Hematopoietic multipotent progenitor cell treated with erythropoietin and hydrocortisone succinate and interleukin-3 and kit ligand, for 17 days (in vitro differentiated cells): ENCODE data around the gene HRC.
A peak's percentile ranks its signal among the peaks of the same experiment; 100 is the strongest.
"Not testable (repeated sequence)": the region's sequence is repeated elsewhere in the genome, so short reads cannot be mapped to it uniquely, and the experiment has no call there.

Source experiments
- DNase-seq: peaks from one replicate; pipeline ENCODE4 v3.0.0-alpha.2; 2015; ENCODE audit warnings: low spot score

Gene HRC

DNA sequence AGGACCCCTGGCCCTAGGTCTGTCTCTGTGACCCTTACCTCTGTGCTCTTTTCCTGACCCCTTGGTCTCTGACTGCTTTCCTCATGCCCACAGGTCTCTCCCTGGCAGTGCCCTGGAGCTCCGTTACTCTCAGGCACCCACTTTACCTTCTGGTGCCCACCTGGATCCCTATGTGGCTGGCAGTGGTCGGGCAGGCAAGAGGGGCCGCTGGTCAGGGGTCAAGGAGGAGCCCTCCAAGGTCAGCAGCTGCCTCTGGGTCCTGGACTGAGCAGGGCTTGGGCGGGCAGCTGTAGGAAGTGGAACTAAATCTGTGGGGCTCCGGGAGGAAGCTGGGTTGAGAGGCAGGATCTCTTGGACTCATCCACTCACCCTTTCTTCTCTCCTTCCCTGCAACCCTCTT, 19.5 kb downstream of the HRC start:
- no peak for DNase-seq

DNA sequence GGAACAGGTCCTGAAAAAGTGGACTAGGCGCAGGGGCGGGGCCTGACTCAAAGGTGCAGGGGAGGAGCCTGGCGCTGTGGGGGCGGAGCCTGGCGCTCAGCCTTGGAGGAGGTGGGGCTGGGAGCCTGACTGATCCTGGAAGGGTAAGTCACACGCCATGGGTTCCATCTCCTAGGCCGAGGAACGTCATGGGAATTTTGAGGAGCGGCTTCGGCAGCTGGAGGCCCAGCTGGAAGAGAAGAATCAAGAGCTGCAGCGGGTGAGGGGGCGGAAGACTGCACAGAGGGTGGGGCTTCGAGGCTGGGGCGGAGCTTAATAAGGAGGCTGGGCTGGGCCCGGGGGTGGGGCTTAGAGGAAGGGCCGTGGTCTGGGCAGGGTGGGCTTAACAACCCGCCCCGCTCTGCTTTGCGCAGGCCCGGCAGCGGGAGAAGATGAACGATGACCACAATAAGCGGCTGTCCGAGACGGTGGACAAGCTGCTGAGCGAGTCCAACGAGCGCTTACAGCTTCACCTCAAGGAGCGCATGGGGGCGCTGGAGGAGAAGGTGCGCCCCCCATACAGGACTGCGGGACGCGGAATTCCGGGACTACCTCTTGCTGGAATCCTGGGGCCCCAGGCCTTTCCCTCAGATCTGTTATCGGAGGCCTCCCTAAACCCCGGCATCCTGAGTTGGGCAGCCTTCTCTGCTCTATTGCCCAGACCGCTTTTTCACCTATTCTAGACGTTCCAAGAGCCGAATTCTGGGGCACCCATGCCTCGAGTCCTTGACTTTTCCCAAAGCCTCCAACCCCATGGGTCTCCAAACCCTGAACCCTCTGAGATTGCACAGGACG, 21.4 kb downstream of the HRC start:
- peak; percentile 79 for DNase-seq

DNA sequence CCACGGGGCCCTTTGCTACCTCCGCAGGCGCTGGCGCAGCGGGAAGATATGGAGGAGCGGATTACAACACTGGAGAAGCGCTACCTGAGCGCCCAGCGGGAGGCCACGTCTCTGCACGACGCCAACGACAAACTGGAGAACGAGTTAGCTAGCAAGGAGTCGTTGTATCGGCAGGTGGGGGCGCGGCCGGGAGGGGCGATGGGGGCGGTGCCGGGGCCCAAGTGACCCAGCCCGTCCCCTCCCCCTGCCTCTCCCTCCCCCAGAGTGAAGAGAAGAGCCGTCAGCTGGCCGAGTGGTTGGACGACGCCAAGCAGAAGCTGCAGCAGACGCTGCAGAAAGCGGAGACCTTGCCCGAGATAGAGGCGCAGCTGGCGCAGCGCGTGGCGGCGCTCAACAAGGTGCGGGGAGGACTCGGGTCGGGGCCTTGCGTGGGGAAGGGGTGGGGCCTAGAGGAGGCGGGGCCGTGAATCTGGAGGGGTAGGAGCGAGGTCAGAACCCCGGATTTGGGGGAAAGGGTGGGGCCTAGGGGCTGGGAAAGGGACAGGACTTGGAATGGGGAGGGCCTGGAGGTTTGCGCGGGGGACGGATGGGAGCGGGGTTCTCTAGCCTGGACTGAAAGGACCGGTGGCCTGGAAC, 22.1 kb downstream of the HRC start:
- DNase-seq = no peak

DNA sequence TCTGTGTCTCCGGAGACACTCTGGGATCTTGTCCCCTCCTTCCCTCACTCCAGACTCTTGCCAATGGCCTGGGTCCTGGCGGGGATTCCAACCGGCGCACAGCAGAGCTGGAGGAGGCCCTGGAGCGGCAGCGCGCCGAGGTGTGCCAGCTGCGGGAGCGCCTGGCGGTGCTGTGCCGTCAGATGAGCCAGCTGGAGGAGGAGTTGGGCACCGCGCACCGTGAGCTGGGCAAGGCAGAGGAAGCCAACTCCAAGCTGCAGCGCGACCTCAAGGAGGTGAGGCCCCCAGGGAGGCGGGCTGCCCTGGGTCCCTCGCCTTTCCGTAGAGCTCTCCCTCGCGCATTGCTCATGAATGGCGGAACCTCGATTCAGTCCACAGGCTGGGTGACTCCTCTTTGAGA, 24.9 kb downstream of the HRC start:
- DNase-seq = no peak

DNA sequence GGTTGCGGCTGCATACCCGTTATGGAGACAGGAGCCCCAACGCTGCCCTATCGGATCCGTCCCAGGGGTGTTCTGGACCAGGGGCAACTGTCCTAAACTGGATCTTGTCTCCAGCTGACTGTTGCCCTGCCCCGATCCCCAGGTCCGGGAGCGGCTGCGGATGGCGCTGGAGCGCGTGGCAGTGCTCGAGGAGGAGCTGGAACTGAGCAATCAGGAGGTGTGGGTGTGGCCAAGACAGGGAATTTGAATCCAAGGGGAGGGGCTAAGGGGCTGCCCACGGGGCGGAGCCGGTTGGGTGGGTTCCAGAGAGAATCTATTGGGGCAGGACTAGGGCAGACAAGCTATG, 26.0 kb downstream of the HRC start:
- no peak for DNase-seq

DNA sequence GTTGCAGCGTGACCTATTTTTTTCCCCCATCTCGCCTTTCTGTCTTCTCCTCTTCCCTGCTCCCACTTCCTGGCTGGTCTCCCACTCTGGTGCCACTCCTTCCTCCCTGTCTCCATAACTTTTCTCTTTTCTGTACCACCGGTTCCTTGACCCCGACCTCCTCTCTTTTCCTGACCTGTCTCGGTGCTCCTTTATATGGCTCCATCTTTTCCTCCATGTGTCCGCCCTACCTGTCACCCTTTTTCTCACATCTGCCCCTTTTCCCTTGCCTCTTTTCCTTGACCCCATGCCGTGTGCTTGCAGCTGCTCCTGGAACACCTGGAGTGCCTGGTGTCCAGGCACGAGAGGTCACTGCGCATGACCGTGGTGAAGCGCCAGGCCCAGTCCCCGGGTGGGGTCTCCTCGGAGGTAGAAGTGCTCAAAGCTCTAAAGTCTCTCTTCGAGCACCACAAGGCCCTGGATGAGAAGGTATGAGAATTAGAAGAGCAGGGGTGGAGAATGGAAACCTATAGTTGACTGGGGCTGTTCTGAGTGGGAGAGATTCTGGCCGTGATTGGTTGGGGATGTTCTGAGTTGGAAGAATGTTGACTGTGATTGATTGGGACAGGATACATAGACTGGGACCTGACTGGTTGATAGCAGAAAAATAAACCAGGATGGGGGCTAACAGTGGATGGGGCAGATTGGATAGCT, 26.5 kb downstream of the HRC start:
- DNase-seq = no peak

DNA sequence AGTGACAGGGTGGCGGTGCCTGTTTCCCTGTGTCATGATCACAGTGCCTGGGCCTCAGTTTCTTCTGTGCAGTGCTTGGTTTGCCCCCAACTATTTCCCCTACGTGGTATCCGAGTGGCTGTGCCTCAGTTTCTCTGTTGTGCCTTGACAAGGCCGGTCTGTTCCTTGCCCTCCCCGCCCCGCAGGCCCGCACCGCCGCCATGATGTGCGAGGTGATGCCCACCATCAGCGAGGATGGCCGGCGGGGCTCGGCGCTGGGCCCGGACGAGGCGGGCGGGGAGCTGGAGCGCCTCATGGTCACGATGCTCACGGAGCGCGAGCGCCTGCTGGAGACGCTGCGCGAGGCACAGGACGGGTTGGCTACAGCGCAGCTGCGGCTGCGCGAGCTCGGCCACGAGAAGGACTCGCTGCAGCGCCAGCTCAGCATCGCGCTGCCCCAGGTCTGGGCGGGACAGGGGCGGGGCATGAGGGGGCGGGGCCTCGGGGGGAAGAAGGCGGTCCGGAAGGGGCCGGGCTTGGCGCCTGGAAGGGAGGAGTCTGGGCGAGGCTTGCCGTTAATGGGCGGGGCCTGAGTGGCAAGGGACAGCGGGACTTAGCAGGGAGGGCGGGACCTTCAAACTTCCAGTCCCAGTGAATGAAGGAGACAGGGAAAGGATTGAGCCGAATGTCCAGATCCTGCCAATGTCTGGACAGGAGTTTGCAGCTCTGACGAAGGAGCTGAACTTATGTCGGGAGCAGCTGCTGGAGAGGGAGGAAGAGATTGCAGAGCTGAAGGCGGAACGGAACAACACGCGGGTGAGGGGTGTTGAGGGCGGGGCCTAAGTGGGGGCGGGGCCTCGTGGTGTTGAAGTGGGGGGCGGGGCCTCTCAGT, 27.3 kb downstream of the HRC start:
- DNase-seq = peak; percentile 98

DNA sequence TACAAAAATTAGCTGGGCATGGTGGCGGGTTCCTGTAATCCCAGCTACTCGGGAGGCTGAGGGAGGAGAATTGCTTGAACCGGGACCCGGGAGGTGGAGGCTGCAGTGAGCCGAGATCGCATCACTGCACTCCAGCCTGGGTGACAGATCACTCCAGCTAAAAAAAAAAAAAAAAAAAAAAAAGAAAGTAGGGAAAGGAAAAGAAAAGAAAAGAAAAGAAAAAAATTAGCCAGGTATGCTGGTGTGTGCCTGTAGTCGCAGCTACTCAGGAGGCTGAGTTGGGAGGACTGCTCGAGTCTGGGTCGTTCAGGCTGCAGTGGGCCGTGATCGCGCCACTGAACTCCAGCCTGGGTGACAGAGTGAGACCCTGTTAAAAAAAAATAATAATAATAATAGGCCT, 28.0 kb downstream of the HRC start:
- DNase-seq = not testable (repeated sequence)

DNA sequence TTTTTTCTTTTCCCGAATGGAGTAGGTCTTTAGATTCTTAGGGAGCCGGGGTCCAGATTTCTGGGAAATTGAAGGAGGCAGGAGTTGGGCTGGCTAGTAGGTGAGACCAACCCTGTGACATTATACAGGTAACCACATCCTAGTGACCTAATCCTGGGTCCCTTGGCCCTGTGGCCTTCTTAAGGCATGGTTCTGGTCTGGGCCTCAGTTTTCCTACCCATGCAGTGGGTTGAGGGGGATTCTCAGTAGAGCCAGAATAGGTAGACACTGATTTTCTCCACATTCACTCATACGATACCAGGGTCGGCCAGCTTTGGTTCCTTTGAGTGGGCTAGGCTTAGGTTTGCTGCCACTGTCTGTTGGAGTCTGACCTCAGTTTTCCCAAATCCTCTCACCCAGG, 28.6 kb downstream of the HRC start:
- no peak for DNase-seq

DNA sequence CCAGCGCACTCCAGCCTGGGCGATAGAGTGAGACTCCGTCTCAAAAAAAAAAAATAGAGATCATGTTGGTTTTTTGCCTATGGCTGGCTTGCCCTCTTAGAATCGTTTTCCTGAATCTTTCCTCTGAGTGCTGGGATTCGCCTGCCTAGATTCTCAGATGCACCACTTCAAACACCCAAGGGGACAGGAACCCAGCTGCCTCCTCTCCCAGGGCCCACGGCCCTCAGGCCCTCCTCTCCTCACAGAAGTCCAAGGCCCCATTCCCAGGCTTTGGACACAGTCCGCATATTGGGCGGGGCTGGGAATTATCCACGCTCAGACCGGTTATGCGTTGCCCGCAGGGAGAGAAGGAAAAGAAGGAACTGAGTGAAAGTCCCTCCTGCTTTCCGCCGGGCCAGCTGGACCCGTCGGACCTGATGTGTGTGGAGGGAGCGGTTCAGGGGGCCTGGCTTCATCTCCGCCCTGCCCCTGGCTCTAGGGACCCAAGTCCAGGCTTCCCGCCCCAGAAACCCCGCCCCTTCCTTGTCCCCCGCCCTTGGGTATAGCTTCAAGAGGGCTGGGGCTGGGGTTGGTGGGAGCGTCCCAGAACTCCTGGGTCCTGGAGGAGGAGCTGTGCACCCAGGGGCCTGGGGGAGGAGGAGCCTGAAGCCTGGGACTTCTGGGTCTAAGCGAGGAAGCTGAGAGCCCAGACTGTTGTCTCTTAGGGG, 30.0 kb downstream of the HRC start:
- no peak for DNase-seq

DNA sequence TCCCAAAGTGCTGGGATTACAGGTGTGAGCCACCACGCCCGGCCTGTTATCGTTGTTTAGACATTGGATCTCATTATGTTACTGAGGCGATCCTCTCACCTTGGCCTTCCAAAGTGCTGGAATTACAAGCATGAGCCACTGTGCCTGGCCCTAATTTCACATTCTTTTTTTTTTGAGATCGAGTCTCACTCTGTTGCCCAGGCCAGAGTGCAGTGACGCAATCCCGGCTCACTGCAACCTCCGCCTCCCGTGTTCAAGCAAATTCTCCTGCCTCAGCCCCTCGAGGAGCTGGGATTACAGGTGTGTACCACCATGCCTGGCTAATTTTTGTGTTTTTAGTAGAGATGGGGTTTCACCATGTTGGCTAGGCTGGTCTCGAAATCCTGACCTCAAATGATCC, 31.9 kb downstream of the HRC start:
- DNase-seq = not testable (repeated sequence)

DNA sequence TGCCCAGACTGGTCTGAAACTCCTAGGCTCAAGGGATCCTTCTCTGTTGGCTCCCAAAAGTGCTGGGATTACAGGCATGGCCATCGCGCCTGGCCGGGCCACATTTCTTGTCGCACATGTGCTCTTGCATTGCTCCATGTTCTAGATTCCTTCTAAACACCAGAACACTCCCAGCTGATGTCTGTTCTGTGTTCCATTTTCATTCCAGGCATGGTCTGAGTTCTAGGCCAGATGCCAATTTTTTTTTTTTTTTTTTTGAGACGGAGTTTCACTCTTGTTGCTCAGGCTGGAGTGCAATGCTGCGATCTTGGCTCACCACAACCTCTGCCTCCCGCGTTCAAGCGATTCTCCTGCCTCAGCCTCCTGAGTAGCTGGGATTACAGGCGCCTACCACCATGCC, 33.4 kb downstream of the HRC start:
- not testable (repeated sequence) for DNase-seq

DNA sequence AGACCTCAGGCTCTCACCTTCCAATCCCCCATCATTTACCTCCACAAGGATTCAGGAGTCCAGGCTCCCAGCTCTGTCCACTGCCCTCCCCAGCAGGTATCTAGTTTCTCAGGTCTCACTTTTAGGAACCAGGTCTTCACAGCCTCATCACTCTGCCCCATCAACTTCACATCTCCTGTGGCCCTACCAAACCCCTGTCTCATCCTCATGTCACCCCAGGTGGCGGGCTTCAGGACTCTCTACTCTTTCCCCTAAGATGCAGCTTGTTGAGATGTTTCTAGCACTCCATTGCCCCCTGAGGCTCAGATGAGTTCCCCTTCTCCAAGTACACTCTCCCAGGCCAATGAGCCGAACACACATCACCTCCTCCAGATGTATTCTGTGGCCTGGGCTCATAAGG, 34.3 kb downstream of the HRC start:
- no peak for DNase-seq

DNA sequence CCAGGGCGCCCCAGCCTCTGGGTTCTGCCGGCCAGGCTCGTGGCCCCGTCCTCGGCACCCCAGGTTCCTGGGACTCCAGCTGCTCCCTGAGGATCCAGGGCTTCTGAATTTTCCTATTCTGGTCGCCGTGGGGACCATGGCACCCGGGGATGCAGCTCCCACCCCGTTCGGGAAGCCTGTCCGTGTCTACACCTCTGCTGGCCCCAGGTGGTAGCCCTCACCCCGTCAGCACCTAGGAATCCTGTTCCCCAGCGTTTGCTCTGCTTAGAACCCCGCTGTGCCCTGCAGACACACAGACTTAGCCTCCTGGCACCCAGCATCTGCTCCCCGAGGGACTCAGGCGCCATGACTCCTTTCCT, 34.9 kb downstream of the HRC start:
- DNase-seq = no peak

DNA sequence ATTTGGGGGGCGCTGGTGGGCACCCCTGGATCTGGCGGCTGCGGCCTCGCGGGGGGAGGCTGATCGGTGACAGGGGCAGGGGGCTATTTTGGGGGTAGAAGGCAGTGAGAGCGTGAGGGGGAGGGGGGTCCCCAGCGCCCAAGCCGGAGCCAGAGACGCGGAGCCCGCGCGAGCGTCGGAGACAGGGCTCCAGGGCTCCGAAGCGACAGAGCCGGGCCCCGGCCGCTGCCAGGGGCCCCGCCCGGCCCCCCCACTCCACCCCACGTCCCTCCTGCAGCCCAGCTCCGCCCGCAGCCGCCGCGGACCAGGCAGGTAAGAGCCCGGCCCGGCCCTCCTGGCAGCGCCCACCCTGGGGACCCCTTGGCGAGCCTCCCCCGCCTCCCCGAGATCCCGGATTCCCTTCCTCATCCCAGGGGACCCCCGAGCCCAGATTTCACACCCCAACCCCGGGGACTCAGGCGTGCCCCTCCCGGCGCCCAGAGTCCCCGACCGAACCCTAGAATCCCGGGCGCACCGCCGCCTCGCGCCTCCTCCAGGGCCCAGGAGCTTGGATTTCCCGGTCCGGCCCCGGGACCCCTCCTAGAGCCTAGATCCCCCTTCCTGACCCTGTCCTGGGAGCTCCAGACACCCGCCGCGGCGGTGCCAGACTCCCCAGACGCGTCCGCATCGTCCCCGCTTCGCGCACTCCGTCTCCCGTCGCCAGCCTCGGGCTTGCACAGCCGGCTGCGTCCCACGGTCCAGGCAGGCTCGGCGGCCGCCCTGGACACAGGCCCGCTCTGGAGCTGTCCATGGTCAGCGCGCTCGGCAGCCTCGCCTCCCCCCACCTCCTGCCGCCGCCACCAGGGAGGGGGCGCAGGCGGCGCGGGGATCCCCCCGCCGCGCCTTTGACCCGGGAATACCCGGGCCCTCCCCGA, 35.5 kb downstream of the HRC start, which contains the start of gene PPFIA3:
Gene PPFIA3 (plus strand): TSS at position 134 of the 914 bp plus-strand sequence. CDS start 8,330 bp downstream, outside the sequence.
- DNase-seq = no peak

DNA sequence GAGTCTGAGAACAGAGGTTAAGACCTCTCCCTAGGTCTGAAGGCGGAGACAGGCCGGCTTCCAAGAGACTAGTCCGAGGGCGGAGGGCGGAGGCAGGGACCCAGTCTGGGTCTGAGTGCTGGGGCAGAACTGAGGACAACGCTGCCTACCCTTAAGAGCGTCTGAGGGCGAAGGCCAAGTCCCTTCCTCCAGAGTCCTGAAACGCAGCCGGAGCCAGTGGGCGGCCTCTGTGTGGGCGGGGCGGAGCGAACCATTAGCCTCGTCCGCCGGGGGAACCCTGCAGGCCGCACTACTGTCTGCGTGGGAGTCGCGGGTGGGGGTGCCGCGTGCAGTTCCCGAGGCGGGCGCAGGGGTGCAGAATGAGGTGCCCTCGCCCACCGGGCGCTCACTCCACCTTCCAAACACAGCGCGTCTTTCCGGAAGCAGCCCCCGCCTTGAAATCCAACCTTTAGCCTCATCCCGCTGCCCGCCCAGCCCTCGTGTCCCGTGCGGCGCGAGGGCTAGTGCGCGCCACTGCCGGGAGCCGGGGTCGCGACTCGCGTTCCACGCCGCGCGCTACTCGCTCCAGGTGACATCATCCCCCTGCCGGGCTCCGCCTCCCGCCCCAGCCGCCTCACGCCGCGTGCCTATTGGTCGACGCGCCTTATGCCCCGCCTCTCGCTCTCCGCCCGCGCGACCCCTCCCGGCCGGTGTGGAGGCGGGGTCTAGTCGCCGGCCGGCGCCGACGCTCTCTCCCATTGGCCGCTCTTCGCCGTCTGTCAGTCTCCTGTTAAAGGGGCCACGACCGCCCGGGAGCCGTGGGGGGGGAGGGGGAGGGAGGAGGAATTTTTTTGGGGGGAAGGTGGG, 36.4 kb downstream of the HRC start, which contains the start of gene C19orf73:
Gene C19orf73 (minus strand): TSS at position 579 of the 846 bp plus-strand sequence. CDS start 121 bp downstream, at position 458.
- DNase-seq = peak; percentile 94

DNA sequence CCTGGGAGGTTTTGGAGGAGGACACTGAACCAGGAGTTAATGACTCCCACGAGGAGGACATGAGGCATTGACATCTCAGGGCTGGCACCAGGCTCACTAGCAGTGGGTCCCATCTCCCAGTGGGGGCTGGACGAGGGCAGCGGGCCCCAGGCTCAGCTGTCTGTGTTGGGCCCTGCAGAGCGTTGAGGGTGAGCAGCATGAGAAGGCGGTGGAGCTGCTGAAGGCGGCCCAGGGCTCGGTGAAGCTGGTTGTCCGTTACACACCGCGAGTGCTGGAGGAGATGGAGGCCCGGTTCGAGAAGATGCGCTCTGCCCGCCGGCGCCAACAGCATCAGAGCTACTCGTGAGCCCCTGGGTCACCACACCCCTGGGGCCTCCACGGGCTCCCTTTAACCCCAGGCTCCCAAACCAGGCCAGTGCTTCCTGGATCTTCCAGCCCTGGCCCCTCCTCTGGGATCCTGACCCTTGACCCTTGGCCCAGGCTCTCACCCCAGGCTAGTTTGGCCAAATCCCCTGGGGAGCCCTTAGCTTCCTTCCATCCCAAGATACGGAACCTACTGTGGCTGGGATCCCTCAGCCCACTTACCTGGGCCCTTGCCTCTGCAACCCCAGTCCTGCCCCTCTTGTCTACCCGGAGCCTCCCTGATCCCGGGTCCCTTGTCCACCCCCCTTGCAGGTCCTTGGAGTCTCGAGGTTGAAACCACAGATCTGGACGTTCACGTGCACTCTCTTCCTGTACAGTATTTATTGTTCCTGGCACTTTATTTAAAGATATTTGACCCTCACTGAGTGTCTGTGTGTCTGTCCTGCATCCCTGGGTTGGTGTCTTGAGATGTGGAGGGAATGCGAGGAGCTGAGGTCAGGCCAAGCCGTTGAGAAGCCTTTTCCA, 37.3 kb downstream of the HRC start:
- DNase-seq = no peak

DNA sequence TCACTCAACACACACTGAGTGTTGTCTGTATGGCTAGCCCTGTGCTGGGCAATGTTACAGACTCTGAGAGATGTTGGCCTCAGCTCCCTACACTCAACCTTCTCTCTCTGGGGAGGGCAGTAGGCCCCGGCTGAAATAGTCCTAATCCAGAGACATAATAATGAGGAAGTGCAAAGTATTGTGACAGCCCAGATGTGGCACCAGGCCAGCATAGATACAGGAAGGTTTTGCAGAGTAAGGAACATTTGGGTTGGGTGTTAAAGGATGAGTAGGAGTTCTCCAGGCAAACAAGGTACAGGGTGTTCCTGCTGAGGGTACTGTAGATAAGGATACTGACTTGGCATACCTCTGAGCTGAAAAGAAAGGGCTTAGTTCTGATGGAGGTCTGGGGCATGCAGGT, 38.7 kb downstream of the HRC start:
- DNase-seq = no peak
